Measurements from ENCODE around the gene NOXO1. TPM values are rescaled to one million over a fixed set of nuclear protein-coding genes. Genes with fewer than 3 reads are reported as not detected.
"Not testable (repeated sequence)": the region's sequence is repeated elsewhere in the genome, so short reads cannot be mapped to it uniquely, and the experiment has no call there.

The NOXO1 gene
- total RNA-seq, 2 donors from 2014 or later: 0.30 TPM; not detected in 1

GRCh38 chr16:2015947-2016208 lies 34.6 kb upstream of the NOXO1 start:
- Histone ChIP-seq H3K4me3 (no peak overlapping the region), H3K36me3 (no peaks in the 10 kb centered on the region)
- DNase-seq (ENCODE audit: low spot score): no peak

GRCh38 chr16:2015117-2015946 lies 34.1 kb upstream of the NOXO1 start:
- H3K9me3 ChIP-seq: no peaks in the 10 kb centered on the region
- H3K4me1 ChIP-seq: peaks cover 0 to 14% of the 10 kb centered on the region in 2 donors
- DNase-seq (ENCODE audit: low spot score): no peak
- no peak overlapping the region for H3K27ac ChIP-seq
- no peak for TF ChIP-seq CTCF (IDR thresholded peaks at IDR 0.05)
- no peaks in the 10 kb centered on the region for H3K36me3 ChIP-seq
- H3K27me3 ChIP-seq: peaks cover 4 to 6% of the 10 kb centered on the region in 2 donors
- no peak overlapping the region for H3K4me3 ChIP-seq

More at GRCh38 chr16:2015947-2016208, 34.6 kb upstream of the NOXO1 start:
- Histone ChIP-seq H3K4me1 (peaks cover 0 to 15% of the 10 kb centered on the region in 2 donors), H3K27ac (no peak overlapping the region), H3K9me3 (no peaks in the 10 kb centered on the region), H3K27me3 (peaks cover 7 to 9% of the 10 kb centered on the region in 2 donors)
- no peak for TF ChIP-seq CTCF (IDR thresholded peaks at IDR 0.05)

GRCh38 chr16:2013527-2013926 lies 32.3 kb upstream of the NOXO1 start:
- no peaks in the 10 kb centered on the region for H3K36me3 ChIP-seq
- no peaks in the 10 kb centered on the region for H3K27me3 ChIP-seq
- no peaks in the 10 kb centered on the region for H3K9me3 ChIP-seq
- no peak overlapping the region for H3K4me3 ChIP-seq
- H3K4me1 ChIP-seq: peaks cover 0 to 15% of the 10 kb centered on the region in 2 donors
- TF ChIP-seq CTCF (IDR thresholded peaks at IDR 0.05): no peak
- H3K27ac ChIP-seq: no peak overlapping the region
- DNase-seq (ENCODE audit: low spot score): no peak

GRCh38 chr16:2011726-2012125 lies 30.5 kb upstream of the NOXO1 start:
- H3K36me3 ChIP-seq; H3K27me3 ChIP-seq; H3K9me3 ChIP-seq; H3K27ac ChIP-seq; H3K4me3 ChIP-seq; DNase-seq (ENCODE audit: low spot score): not testable (repeated sequence)
- H3K4me1 ChIP-seq: peaks cover 0 to 33% of the 10 kb centered on the region in 2 donors

- peak; percentile 73 for DNase-seq (ENCODE audit: low spot score)
- no peaks in the 10 kb centered on the region for H3K36me3 ChIP-seq
- H3K27me3 ChIP-seq: no peaks in the 10 kb centered on the region
- H3K9me3 ChIP-seq: no peaks in the 10 kb centered on the region
- peak within 1 kb of the TSS; percentile 84 to 91 for H3K27ac ChIP-seq
- H3K4me1 ChIP-seq: peaks cover 0 to 51% of the 10 kb centered on the region in 2 donors
- peak within 1 kb of the TSS; percentile 92 to 99 for H3K4me3 ChIP-seq
- TF ChIP-seq CTCF (IDR thresholded peaks at IDR 0.05): peak in 1 of 2 donors; percentile 11
Measured at GRCh38 chr16:2009791-2010510, 28.7 kb upstream of the NOXO1 start, which contains the start of gene ZNF598. ZNF598 (minus strand) TSS chr16:2009821.

- Histone ChIP-seq H3K27me3 (no peaks in the 10 kb centered on the region), H3K4me3 (peak overlapping the region; percentile 92 to 99), H3K36me3 (no peaks in the 10 kb centered on the region), H3K4me1 (peaks cover 0 to 58% of the 10 kb centered on the region in 2 donors), H3K9me3 (no peaks in the 10 kb centered on the region), H3K27ac (peak overlapping the region; percentile 84 to 91)
- TF ChIP-seq CTCF (IDR thresholded peaks at IDR 0.05): no peak
- no peak for DNase-seq (ENCODE audit: low spot score)
Measured at GRCh38 chr16:2009164-2009711, 28.0 kb upstream of the NOXO1 start.
